Liver (tissue), 9 donors: ENCODE data around the gene ULK4. TPM values are rescaled to one million over a fixed set of nuclear protein-coding genes. Genes with fewer than 3 reads are reported as not detected.
A peak's percentile ranks its signal among the peaks of the same experiment; 100 is the strongest.

ENCODE experiments used
- DNase-seq: peaks from one replicate; pipeline ENCODE4 v3.0.0-alpha.2; 2017; ENCODE audit warnings: low spot score
- H3K27ac ChIP-seq, 2 donors: one replicate each; pipeline ENCODE4 v1.7.0; 2013; ENCODE audit warnings: inconsistent platforms in 2 of 2, low read length in 2 of 2, control low read depth in 1 of 2, low read depth in 1 of 2, mild to moderate bottlenecking in 1 of 2
- H3K27me3 ChIP-seq, 4 donors: one replicate each; pipeline versions ENCODE4 v1.6.1 to v1.7.0; 2013; ENCODE audit warnings: low read length in 3 of 4, inconsistent platforms in 1 of 4, mild to moderate bottlenecking in 1 of 4, moderate library complexity in 1 of 4; ENCODE audit not compliant: control insufficient read depth in 4 of 4, insufficient read depth in 4 of 4
- H3K36me3 ChIP-seq, 4 donors: one replicate each; pipeline versions ENCODE4 v1.6.1 to v1.7.0; 2013; ENCODE audit warnings: low read length in 3 of 4, mild to moderate bottlenecking in 3 of 4, low read depth in 1 of 4, moderate library complexity in 1 of 4; ENCODE audit not compliant: control insufficient read depth in 4 of 4, insufficient read depth in 3 of 4
- H3K4me1 ChIP-seq, 4 donors: one replicate each; pipeline versions ENCODE4 v1.6.1 to v1.7.0; 2013; ENCODE audit warnings: low read length in 3 of 4, mild to moderate bottlenecking in 3 of 4, moderate library complexity in 1 of 4; ENCODE audit not compliant: control insufficient read depth in 4 of 4, insufficient read depth in 4 of 4
- H3K4me3 ChIP-seq, 3 donors: one replicate each; pipeline versions ENCODE4 v1.6.1 to v1.7.0; 2013; ENCODE audit warnings: low read length in 3 of 3, control low read depth in 1 of 3, low read depth in 1 of 3, mild to moderate bottlenecking in 1 of 3
- H3K9ac ChIP-seq, 2 donors: one replicate each; pipeline ENCODE4 v1.7.0; 2013; ENCODE audit warnings: low read length in 2 of 2, mild to moderate bottlenecking in 2 of 2, moderate library complexity in 2 of 2, control low read depth in 1 of 2, low read depth in 1 of 2
- H3K9me3 ChIP-seq, 4 donors: one replicate each; pipeline versions ENCODE4 v1.6.1 to v1.7.0; 2013; ENCODE audit warnings: low read length in 3 of 4; ENCODE audit not compliant: control insufficient read depth in 4 of 4
- CTCF ChIP-seq: fragments of 150-350 bp; IDR thresholded peaks from 2 replicates; pipeline ENCODE4 v1.5.1; 2017; ENCODE audit warnings: improper control_type of control experiment, low read depth, low read length; ENCODE audit not compliant: missing input control
- EGR1 ChIP-seq, 2 donors: IDR thresholded peaks; 2 replicates each; pipeline ENCODE4 v1.6.1; 2016 to 2018; ENCODE audit warnings: antibody characterized with exemption in 2 of 2, low read depth in 2 of 2
- FOXA1 ChIP-seq: IDR thresholded peaks from 2 replicates; pipeline ENCODE4 v1.6.1; 2016; ENCODE audit warnings: antibody characterized with exemption
- FOXA2 ChIP-seq: IDR thresholded peaks from 2 replicates; pipeline ENCODE4 v1.6.1; 2016; ENCODE audit warnings: antibody characterized with exemption
- GABPA ChIP-seq, 2 donors: IDR thresholded peaks in 1 of 2; conservative IDR thresholded peaks in 1 of 2; 2 replicates each; pipeline ENCODE4 v1.6.1; 2016; ENCODE audit warnings: antibody characterized with exemption in 2 of 2, mild to moderate bottlenecking in 1 of 2, moderate library complexity in 1 of 2
- HNF4G ChIP-seq: IDR thresholded peaks from 2 replicates; pipeline ENCODE4 v1.6.1; 2016; ENCODE audit warnings: antibody characterized with exemption
- JUND ChIP-seq, 2 donors: IDR thresholded peaks; 2 replicates each; pipeline ENCODE4 v1.6.1; 2016; ENCODE audit warnings: antibody characterized with exemption in 2 of 2
- NR2F2 ChIP-seq: IDR thresholded peaks from 2 replicates; pipeline ENCODE4 v1.6.1; 2016; ENCODE audit warnings: antibody characterized with exemption
- RAD21 ChIP-seq, 2 donors: IDR thresholded peaks; 2 replicates each; pipeline ENCODE4 v1.6.1; 2016; ENCODE audit warnings: antibody characterized with exemption in 2 of 2, mild to moderate bottlenecking in 2 of 2
- REST ChIP-seq: IDR thresholded peaks from 2 replicates; pipeline ENCODE4 v1.6.1; 2016; ENCODE audit warnings: antibody characterized with exemption, mild to moderate bottlenecking
- RXRA ChIP-seq, 2 donors: IDR thresholded peaks; 2 replicates each; pipeline ENCODE4 v1.6.1; 2017 to 2018; ENCODE audit warnings: antibody characterized with exemption in 2 of 2, mild to moderate bottlenecking in 1 of 2
- SP1 ChIP-seq: IDR thresholded peaks from 2 replicates; pipeline ENCODE4 v1.6.1; 2018; ENCODE audit warnings: antibody characterized with exemption, mild to moderate bottlenecking
- TAF1 ChIP-seq: conservative IDR thresholded peaks from 2 replicates; pipeline ENCODE4 v1.6.1; 2016; ENCODE audit warnings: antibody characterized with exemption, mild to moderate bottlenecking
- YY1 ChIP-seq: IDR thresholded peaks from 2 replicates; pipeline ENCODE4 v1.6.1; 2016; ENCODE audit warnings: antibody characterized with exemption, mild to moderate bottlenecking
- WGBS: extraction: QIAGEN DNeasy Blood & Tissue Kit; methylation state at CpG from one replicate; pipeline ENCODE4 v1.1.7; 2013; 5-methylcytosine and 5-hydroxymethylcytosine counted together
- polyA plus RNA-seq, 2 donors: library from polyadenylated mRNA; stranded (reverse) in 1 of 2; unstranded in 1 of 2; fragments of 200-250 nt in 1 of 2; fragments of >200 nt in 1 of 2; fragmentation: Nextera tagmentation in 1 of 2; extraction: Ambion mirVana in 1 of 2; gene quantifications; one replicate each; pipeline versions ENCODE4 v1.2.1 to v1.2.3, GENCODE V29; 2013 to 2015
- total RNA-seq, 2 donors: library from RNA; depleted of rRNA; stranded (reverse); fragments of >200 nt; gene quantifications; one replicate each; pipeline ENCODE4 v1.2.3, GENCODE V29; 2014
- TF ChIP-seq, protein P1 (sequence below): IDR thresholded peaks from 2 replicates; pipeline ENCODE4 v1.6.1; 2016; ENCODE audit warnings: antibody characterized with exemption
- TF ChIP-seq, protein P2 (sequence below): IDR thresholded peaks from 2 replicates; pipeline ENCODE4 v1.6.1; 2016; ENCODE audit warnings: antibody characterized with exemption
- TF ChIP-seq, protein P3 (sequence below): IDR thresholded peaks from 2 replicates; pipeline ENCODE4 v1.6.1; 2016; ENCODE audit warnings: antibody characterized with exemption
- donor health status: healthy.
- donor health status: healthy.
- donor health status: healthy.
- donor health status: healthy.
- donor health status: healthy.

The ULK4 gene
- total and polyA plus RNA-seq, 4 donors: 1.1 to 11.5 (median 3.2) TPM

DNA sequence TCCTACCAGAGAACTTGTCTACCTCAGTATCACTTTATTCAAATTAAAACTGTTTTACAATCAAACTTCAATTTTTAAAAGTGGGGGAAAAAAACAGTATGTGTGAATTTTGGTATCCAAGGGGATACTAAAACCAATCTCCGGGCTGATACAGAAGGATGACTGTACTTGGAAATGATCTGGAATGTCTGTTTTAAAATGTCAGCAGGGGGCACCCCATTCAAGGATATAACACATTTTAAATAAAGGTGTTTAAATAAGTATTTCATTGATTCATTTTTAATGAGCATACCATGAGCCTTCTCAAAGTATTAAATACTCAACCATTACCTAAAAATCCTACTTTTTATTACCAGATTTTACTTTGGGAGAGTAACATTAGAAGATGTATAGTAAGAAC lies 67.9 kb downstream of the ULK4 start:
- Histone ChIP-seq H3K9ac (no peak overlapping the region), H3K27ac (no peak overlapping the region), H3K36me3 (no peaks in the 10 kb centered on the region), H3K4me1 (peaks cover 2 to 8% (median 4%) of the 10 kb centered on the region in 4 donors), H3K27me3 (no peaks in the 10 kb centered on the region), H3K4me3 (no peak overlapping the region), H3K9me3 (no peaks in the 10 kb centered on the region)
- DNase-seq: no peak
- TF ChIP-seq GABPA (IDR thresholded peaks at IDR 0.05 in 1 of 2, conservative IDR thresholded peaks at IDR 0.05 in 1 of 2) (no peak), RAD21 (IDR thresholded peaks at IDR 0.05) (peak; percentile 80 to 83), CTCF (peak; percentile 53), FOXA2 (no peak), EGR1 (IDR thresholded peaks at IDR 0.05; ENCODE audit: low read depth in 2 of 2) (no peak), NR2F2 (no peak), RXRA (IDR thresholded peaks at IDR 0.05) (no peak)
- TF ChIP-seq, protein P1, sequence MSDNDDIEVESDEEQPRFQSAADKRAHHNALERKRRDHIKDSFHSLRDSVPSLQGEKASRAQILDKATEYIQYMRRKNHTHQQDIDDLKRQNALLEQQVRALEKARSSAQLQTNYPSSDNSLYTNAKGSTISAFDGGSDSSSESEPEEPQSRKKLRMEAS: no peak
- TF ChIP-seq, protein P2, sequence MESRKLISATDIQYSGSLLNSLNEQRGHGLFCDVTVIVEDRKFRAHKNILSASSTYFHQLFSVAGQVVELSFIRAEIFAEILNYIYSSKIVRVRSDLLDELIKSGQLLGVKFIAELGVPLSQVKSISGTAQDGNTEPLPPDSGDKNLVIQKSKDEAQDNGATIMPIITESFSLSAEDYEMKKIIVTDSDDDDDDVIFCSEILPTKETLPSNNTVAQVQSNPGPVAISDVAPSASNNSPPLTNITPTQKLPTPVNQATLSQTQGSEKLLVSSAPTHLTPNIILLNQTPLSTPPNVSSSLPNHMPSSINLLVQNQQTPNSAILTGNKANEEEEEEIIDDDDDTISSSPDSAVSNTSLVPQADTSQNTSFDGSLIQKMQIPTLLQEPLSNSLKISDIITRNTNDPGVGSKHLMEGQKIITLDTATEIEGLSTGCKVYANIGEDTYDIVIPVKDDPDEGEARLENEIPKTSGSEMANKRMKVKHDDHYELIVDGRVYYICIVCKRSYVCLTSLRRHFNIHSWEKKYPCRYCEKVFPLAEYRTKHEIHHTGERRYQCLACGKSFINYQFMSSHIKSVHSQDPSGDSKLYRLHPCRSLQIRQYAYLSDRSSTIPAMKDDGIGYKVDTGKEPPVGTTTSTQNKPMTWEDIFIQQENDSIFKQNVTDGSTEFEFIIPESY: no peak
- 24% methylated on average over 1 of the region's 1 CpG for WGBS

- Histone ChIP-seq H3K4me3 (no peak overlapping the region), H3K27me3 (no peaks in the 10 kb centered on the region), H3K4me1 (peaks cover 0 to 2% (median 0%) of the 10 kb centered on the region in 4 donors), H3K9ac (no peak overlapping the region), H3K36me3 (no peaks in the 10 kb centered on the region), H3K9me3 (no peaks in the 10 kb centered on the region), H3K27ac (no peak overlapping the region)
- 50% methylated on average over 3 of the region's 3 CpGs for WGBS
- TF ChIP-seq, protein P1: no peak
- no peak for DNase-seq
Measured at GRCh38 chr3:41888368-41889076, 73.4 kb downstream of the ULK4 start.

GRCh38 chr3:41882956-41883355 lies 78.9 kb downstream of the ULK4 start:
- no peaks in the 10 kb centered on the region for H3K9me3 ChIP-seq
- H3K27ac ChIP-seq: no peak overlapping the region
- H3K9ac ChIP-seq: no peak overlapping the region
- no peak overlapping the region for H3K4me3 ChIP-seq
- DNase-seq: no peak
- H3K36me3 ChIP-seq: no peaks in the 10 kb centered on the region
- peaks cover 2 to 7% (median 6%) of the 10 kb centered on the region in 4 donors for H3K4me1 ChIP-seq
- no peaks in the 10 kb centered on the region for H3K27me3 ChIP-seq
- TF ChIP-seq REST: no peak
- TF ChIP-seq YY1: no peak
- no peak for TF ChIP-seq TAF1
- TF ChIP-seq FOXA2: no peak
- no peak for TF ChIP-seq EGR1 (IDR thresholded peaks at IDR 0.05; ENCODE audit: low read depth in 2 of 2)
- TF ChIP-seq HNF4G: no peak
- no peak for TF ChIP-seq FOXA1
- TF ChIP-seq JUND (IDR thresholded peaks at IDR 0.05): no peak
- TF ChIP-seq, protein P1: no peak
- TF ChIP-seq, protein P2: no peak
- TF ChIP-seq, protein P3, sequence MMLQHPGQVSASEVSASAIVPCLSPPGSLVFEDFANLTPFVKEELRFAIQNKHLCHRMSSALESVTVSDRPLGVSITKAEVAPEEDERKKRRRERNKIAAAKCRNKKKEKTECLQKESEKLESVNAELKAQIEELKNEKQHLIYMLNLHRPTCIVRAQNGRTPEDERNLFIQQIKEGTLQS: no peak
- no peak for TF ChIP-seq SP1
